WTC11 (cell line): ENCODE measurements around the gene TRAPPC14. TPM values are rescaled to one million over a fixed set of nuclear protein-coding genes. Genes with fewer than 3 reads are reported as not detected.
A peak's percentile ranks its signal among the peaks of the same experiment; 100 is the strongest.
"Not testable (repeated sequence)": the region's sequence is repeated elsewhere in the genome, so short reads cannot be mapped to it uniquely, and the experiment has no call there.

Source experiments
- ATAC-seq: fragments of 200-7000 bp; cut with Tn5 transposase; 2 replicates; pipeline ENCODE4 v1.10.0; 2021; ENCODE audit warnings: mild to moderate bottlenecking, moderate library complexity
- CTCF ChIA-PET: fragments of 300-600 bp; sonication (Branson Sonifier 250); formaldehyde crosslinking; loops from one replicate; lab custom pipeline; 2021; ENCODE audit warnings: antibody characterized with exemption; lab: Charles Lee
- POLR2A ChIA-PET: fragments of 350-600 bp; sonication (Branson Sonifier 250); formaldehyde crosslinking; loops from one replicate; lab custom pipeline; 2021; ENCODE audit warnings: antibody characterized with exemption; lab: Charles Lee
- DNase-seq: peaks from one replicate; pipeline ENCODE4 v3.0.0; 2021; ENCODE audit warnings: low spot score
- H3K27ac Mint-ChIP-seq: 2 replicates; pipeline ENCODE4 v1.8.0; 2021; ENCODE audit warnings: mixed read lengths
- H3K27me3 Mint-ChIP-seq: 2 replicates; pipeline ENCODE4 v1.8.0; 2021; ENCODE audit warnings: low read depth, mild to moderate bottlenecking, moderate library complexity, mixed read lengths
- H3K36me3 Mint-ChIP-seq: 2 replicates; pipeline ENCODE4 v1.8.0; 2021; ENCODE audit warnings: mixed read lengths
- H3K4me1 Mint-ChIP-seq: 2 replicates; pipeline ENCODE4 v1.8.0; 2022; ENCODE audit warnings: mixed read lengths
- H3K4me3 Mint-ChIP-seq: 2 replicates; pipeline ENCODE4 v1.8.0; 2021; ENCODE audit warnings: mild to moderate bottlenecking, moderate library complexity, mixed read lengths
- H3K9me3 Mint-ChIP-seq: 2 replicates; pipeline ENCODE4 v1.8.0; 2021; ENCODE audit warnings: mixed read lengths
- FOXP1 ChIP-seq: sonication (generic); formaldehyde crosslinking; IDR thresholded peaks from 2 replicates; pipeline ENCODE4 v1.8.0; 2022; ENCODE audit warnings: missing genetic modification reagents, mild to moderate bottlenecking, moderate library complexity, borderline replicate concordance
- ZNF121 ChIP-seq: sonication (generic); formaldehyde crosslinking; IDR thresholded peaks from 2 replicates; pipeline ENCODE4 v1.8.0; 2023; ENCODE audit warnings: missing genetic modification reagents
- ZNF138 ChIP-seq: sonication (generic); formaldehyde crosslinking; conservative IDR thresholded peaks from 2 replicates; pipeline ENCODE4 v1.8.1; 2022; ENCODE audit warnings: mild to moderate bottlenecking, moderate library complexity, missing genetic modification reagents
- ZNF219 ChIP-seq: sonication (generic); formaldehyde crosslinking; IDR thresholded peaks from 2 replicates; pipeline ENCODE4 v1.8.0; 2023; ENCODE audit warnings: missing genetic modification reagents, mild to moderate bottlenecking, borderline replicate concordance
- ZNF671 ChIP-seq: fragments of 250-450 bp; sonication (Bioruptor Pico); IDR thresholded peaks from 2 replicates; pipeline ENCODE4 v1.8.0; 2021; ENCODE audit warnings: mild to moderate bottlenecking
- total RNA-seq: library from RNA; stranded (reverse); gene quantifications from 3 replicates; pipeline ENCODE4 v1.2.3, GENCODE V29; 2021
- TF ChIP-seq, protein P1 (sequence below): sonication (generic); formaldehyde crosslinking; IDR thresholded peaks from 2 replicates; pipeline ENCODE4 v1.8.1; 2022; ENCODE audit warnings: low read depth, missing genetic modification reagents, borderline replicate concordance
- TF ChIP-seq, protein P2 (sequence below): sonication (generic); formaldehyde crosslinking; IDR thresholded peaks from 2 replicates; pipeline ENCODE4 v1.8.1; 2023; ENCODE audit warnings: mild to moderate bottlenecking, missing genetic modification reagents, borderline replicate concordance
- TF ChIP-seq, protein P3 (sequence below): sonication (generic); formaldehyde crosslinking; IDR thresholded peaks from 2 replicates; pipeline ENCODE4 v1.8.0; 2023; ENCODE audit warnings: missing genetic modification reagents, mild to moderate bottlenecking, borderline replicate concordance

TRAPPC14 gene
- total RNA-seq, 1 experiment from 2014 or later, result 28.0 TPM

DNA sequence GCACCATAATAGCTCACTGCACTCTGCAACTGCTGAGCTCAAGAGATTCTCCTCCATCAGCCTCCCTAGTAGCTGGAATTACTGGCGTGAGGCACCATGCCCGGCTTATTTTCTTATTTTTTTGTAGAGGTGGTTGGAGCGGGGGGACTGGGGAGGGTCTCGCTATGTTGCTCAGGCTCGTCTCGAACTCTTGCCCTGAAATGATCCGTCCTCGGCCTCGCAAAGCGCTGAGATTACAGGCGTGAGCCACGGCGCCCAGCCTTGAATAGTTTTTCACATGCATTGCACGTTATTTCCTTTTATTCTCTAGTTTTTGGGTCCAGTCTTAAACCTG lies 10.3 kb downstream of the TRAPPC14 start:
- peaks cover 3% of the 10 kb centered on the region; the same call in 1 of the 2 replicates for H3K27me3 Mint-ChIP-seq
- ATAC-seq, result no peak
- H3K9me3 Mint-ChIP-seq, result peaks cover 11% of the 10 kb centered on the region
- peaks cover 17% of the 10 kb centered on the region for H3K4me1 Mint-ChIP-seq
- peaks cover 20% of the 10 kb centered on the region for H3K36me3 Mint-ChIP-seq
- CTCF ChIA-PET, result interaction anchor here (0.6 to 3.1 kb wide), 15 partner anchors 9 to 321 kb away, joined by 3 to 49 read pairs (median 4); partner anchors contain the start of genes AP4M1 and GAL3ST4
- TF ChIP-seq FOXP1 (CRISPR knock-in tag) (no peak), ZNF121 (0 out of 2 replicates have a peak, but pooled peaks have one; percentile 37)
- peak overlapping the region; percentile 99 for H3K4me3 Mint-ChIP-seq
- H3K27ac Mint-ChIP-seq, result peak overlapping the region; percentile 99
- DNase-seq, result no peak
- POLR2A ChIA-PET, result interaction anchor here (0.7 to 1.6 kb wide), 10 partner anchors 9 to 961 kb away, joined by 3 to 5 read pairs (median 4); partner anchors contain the start of genes AP4M1, GAL3ST4, GPC2 and MEPCE

DNA sequence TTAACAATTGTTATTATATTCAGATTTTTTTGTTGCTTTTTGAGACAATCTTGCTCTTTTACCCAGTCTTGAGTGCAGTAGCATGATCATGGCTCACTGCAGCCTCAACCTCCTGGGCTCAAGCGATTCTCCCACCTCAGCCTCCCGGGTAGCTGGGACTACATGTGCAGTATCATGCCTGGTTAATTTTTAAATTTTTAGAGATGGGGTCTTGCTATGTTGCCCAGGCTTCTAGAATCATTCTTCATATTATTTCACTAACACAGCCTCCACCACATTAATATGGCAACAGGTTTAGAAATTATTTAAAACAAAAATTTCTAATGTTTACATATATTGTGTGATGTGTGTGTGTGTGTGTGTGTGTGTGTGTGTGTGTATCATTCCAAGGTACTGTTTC lies 11.2 kb downstream of the TRAPPC14 start:
- peaks cover 16% of the 10 kb centered on the region for H3K36me3 Mint-ChIP-seq
- no peak overlapping the region for H3K4me3 Mint-ChIP-seq
- ChIA-PET CTCF (interaction anchor here (1.0 to 3.1 kb wide), 2 partner anchors 16 to 19 kb away, joined by 3 to 49 read pairs; no protein-coding TSS in a partner anchor), POLR2A (interaction anchor here (1.1 kb wide), 1 partner anchor 192 kb away, joined by 3 read pairs; no protein-coding TSS in a partner anchor)
- peaks cover 13% of the 10 kb centered on the region for H3K4me1 Mint-ChIP-seq
- H3K9me3 Mint-ChIP-seq, result peaks cover 11% of the 10 kb centered on the region
- no peak overlapping the region for H3K27ac Mint-ChIP-seq
- ATAC-seq (no peak), DNase-seq (no peak)
- TF ChIP-seq, protein P1, sequence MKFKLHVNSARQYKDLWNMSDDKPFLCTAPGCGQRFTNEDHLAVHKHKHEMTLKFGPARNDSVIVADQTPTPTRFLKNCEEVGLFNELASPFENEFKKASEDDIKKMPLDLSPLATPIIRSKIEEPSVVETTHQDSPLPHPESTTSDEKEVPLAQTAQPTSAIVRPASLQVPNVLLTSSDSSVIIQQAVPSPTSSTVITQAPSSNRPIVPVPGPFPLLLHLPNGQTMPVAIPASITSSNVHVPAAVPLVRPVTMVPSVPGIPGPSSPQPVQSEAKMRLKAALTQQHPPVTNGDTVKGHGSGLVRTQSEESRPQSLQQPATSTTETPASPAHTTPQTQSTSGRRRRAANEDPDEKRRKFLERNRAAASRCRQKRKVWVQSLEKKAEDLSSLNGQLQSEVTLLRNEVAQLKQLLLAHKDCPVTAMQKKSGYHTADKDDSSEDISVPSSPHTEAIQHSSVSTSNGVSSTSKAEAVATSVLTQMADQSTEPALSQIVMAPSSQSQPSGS (CRISPR knock-in tag), result no peak
- TF ChIP-seq, protein P2, sequence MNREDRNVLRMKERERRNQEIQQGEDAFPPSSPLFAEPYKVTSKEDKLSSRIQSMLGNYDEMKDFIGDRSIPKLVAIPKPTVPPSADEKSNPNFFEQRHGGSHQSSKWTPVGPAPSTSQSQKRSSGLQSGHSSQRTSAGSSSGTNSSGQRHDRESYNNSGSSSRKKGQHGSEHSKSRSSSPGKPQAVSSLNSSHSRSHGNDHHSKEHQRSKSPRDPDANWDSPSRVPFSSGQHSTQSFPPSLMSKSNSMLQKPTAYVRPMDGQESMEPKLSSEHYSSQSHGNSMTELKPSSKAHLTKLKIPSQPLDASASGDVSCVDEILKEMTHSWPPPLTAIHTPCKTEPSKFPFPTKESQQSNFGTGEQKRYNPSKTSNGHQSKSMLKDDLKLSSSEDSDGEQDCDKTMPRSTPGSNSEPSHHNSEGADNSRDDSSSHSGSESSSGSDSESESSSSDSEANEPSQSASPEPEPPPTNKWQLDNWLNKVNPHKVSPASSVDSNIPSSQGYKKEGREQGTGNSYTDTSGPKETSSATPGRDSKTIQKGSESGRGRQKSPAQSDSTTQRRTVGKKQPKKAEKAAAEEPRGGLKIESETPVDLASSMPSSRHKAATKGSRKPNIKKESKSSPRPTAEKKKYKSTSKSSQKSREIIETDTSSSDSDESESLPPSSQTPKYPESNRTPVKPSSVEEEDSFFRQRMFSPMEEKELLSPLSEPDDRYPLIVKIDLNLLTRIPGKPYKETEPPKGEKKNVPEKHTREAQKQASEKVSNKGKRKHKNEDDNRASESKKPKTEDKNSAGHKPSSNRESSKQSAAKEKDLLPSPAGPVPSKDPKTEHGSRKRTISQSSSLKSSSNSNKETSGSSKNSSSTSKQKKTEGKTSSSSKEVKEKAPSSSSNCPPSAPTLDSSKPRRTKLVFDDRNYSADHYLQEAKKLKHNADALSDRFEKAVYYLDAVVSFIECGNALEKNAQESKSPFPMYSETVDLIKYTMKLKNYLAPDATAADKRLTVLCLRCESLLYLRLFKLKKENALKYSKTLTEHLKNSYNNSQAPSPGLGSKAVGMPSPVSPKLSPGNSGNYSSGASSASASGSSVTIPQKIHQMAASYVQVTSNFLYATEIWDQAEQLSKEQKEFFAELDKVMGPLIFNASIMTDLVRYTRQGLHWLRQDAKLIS, result no peak
- TF ChIP-seq ZNF671 (CRISPR knock-in tag) (no peak), ZNF138 (CRISPR knock-in tag) (no peak), ZNF219 (CRISPR knock-in tag) (no peak), ZNF121 (peak; percentile 11; the same call in 1 of the 2 replicates)
- TF ChIP-seq, protein P3, sequence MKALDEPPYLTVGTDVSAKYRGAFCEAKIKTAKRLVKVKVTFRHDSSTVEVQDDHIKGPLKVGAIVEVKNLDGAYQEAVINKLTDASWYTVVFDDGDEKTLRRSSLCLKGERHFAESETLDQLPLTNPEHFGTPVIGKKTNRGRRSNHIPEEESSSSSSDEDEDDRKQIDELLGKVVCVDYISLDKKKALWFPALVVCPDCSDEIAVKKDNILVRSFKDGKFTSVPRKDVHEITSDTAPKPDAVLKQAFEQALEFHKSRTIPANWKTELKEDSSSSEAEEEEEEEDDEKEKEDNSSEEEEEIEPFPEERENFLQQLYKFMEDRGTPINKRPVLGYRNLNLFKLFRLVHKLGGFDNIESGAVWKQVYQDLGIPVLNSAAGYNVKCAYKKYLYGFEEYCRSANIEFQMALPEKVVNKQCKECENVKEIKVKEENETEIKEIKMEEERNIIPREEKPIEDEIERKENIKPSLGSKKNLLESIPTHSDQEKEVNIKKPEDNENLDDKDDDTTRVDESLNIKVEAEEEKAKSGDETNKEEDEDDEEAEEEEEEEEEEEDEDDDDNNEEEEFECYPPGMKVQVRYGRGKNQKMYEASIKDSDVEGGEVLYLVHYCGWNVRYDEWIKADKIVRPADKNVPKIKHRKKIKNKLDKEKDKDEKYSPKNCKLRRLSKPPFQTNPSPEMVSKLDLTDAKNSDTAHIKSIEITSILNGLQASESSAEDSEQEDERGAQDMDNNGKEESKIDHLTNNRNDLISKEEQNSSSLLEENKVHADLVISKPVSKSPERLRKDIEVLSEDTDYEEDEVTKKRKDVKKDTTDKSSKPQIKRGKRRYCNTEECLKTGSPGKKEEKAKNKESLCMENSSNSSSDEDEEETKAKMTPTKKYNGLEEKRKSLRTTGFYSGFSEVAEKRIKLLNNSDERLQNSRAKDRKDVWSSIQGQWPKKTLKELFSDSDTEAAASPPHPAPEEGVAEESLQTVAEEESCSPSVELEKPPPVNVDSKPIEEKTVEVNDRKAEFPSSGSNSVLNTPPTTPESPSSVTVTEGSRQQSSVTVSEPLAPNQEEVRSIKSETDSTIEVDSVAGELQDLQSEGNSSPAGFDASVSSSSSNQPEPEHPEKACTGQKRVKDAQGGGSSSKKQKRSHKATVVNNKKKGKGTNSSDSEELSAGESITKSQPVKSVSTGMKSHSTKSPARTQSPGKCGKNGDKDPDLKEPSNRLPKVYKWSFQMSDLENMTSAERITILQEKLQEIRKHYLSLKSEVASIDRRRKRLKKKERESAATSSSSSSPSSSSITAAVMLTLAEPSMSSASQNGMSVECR (CRISPR knock-in tag), result no peak
- peaks cover 3% of the 10 kb centered on the region; the same call in 1 of the 2 replicates for H3K27me3 Mint-ChIP-seq

DNA sequence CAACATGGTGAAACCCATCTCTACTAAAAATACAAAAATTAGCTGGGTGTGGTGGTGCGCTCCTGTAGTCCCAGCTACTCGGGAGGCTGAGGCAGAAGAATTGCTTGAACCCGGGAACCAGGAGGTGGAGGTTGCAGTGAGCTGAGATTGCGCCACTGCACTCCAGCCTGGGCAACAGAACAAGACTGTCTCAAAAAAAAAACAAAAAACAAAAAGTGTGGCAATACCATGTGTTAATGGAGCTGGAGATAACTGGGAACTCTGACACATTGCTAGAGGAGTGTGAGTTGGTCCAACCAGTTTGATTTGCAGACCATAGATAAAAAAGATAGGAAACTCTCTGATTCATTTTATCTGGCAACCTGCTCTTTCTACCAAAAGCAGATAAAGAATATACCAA lies 12.2 kb downstream of the TRAPPC14 start:
- Mint-ChIP-seq H3K4me1 (peaks cover 13% of the 10 kb centered on the region), H3K9me3 (peaks cover 11% of the 10 kb centered on the region), H3K36me3 (peaks cover 16% of the 10 kb centered on the region)
- not testable (repeated sequence) for DNase-seq, H3K4me3 Mint-ChIP-seq, H3K27me3 Mint-ChIP-seq, ATAC-seq, H3K27ac Mint-ChIP-seq
- POLR2A ChIA-PET, result interaction anchor here (1.1 kb wide), 1 partner anchor 191 kb away, joined by 3 read pairs; no protein-coding TSS in a partner anchor
- CTCF ChIA-PET, result interaction anchor here (3.1 kb wide), 1 partner anchor 15 kb away, joined by 49 read pairs; no protein-coding TSS in a partner anchor
